ENCODE measurements around the gene HSF2BP. TPM values are rescaled to one million over a fixed set of nuclear protein-coding genes. Genes with fewer than 3 reads are reported as not detected.
"Not testable (repeated sequence)": the region's sequence is repeated elsewhere in the genome, so short reads cannot be mapped to it uniquely, and the experiment has no call there.

The HSF2BP gene
- total RNA-seq, 1 experiment from 2014 or later, result 4.6 TPM

DNA sequence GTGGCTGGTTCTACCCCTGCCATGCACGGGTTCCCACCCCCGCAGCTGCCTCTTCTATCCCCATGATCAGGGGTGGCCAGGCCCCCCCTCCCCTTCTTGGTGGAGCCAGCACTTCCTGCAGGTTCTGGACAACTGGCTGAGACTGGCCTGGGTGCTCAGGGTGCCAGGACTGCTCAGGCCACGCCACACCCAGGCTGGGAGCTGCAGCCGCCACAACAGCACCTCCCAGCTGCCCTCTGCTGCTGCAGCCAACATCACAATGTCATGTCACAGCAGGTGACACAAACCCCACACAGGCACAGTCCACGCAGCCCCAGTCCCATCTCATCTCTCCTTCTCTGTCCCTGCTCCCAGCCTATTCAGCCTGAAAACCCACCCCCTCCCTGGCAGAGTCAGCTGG, 173.2 kb downstream of the HSF2BP start:
- H4K20me1 ChIP-seq (ENCODE audit: insufficient read depth); H3K36me3 ChIP-seq (ENCODE audit: low read depth); BruUV-seq (replicated peaks); H3K79me2 ChIP-seq (ENCODE audit: low read depth); H3K4me2 ChIP-seq; POLR2A ChIA-PET (ENCODE audit: unreplicated experiment); intact Hi-C loops (cut with micrococcal nuclease; ENCODE audit: unreplicated experiment); H3K9me3 ChIP-seq (ENCODE audit: insufficient read depth, low read depth); H3K9me2 ChIP-seq (ENCODE audit: insufficient read depth); H3F3A ChIP-seq (ENCODE audit: insufficient read depth, low read depth); H3K4me1 ChIP-seq (replicated peaks; ENCODE audit: insufficient read depth); H3K4me3 ChIP-seq; H3K27me3 ChIP-seq (ENCODE audit: insufficient read depth, low read depth); H2AFZ ChIP-seq; CTCF ChIA-PET; H3K27ac ChIP-seq; DNase-seq: not testable (repeated sequence)

DNA sequence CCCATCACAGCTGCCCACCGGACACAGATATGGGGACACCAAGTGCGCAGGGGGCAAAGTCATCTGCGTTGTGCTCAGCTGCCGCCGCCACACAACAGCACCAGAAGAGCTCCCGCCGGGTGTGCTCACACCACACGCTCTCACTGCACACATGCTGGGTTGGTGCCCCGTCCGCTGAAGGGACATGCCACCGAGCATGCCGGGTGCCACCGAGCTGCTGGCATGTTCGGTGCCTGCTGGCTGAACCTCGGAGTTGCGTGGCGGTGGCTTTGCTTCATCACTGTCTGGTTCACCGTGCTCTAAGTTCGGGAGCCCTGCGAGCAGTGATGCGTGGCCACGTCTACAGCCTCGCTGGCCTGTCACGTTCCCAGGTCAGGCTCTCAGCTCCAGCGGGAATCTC, 174.3 kb downstream of the HSF2BP start:
- H3K27me3 ChIP-seq (ENCODE audit: insufficient read depth, low read depth); H3K4me1 ChIP-seq (replicated peaks; ENCODE audit: insufficient read depth); H3K27ac ChIP-seq; BruUV-seq (replicated peaks); H3K79me2 ChIP-seq (ENCODE audit: low read depth); DNase-seq; H3K9me3 ChIP-seq (ENCODE audit: insufficient read depth, low read depth); POLR2A ChIA-PET (ENCODE audit: unreplicated experiment); H3F3A ChIP-seq (ENCODE audit: insufficient read depth, low read depth); H3K9me2 ChIP-seq (ENCODE audit: insufficient read depth); H3K4me3 ChIP-seq; H2AFZ ChIP-seq; H3K4me2 ChIP-seq; H3K36me3 ChIP-seq (ENCODE audit: low read depth); CTCF ChIA-PET; H4K20me1 ChIP-seq (ENCODE audit: insufficient read depth); intact Hi-C loops (cut with micrococcal nuclease; ENCODE audit: unreplicated experiment): not testable (repeated sequence)

DNA sequence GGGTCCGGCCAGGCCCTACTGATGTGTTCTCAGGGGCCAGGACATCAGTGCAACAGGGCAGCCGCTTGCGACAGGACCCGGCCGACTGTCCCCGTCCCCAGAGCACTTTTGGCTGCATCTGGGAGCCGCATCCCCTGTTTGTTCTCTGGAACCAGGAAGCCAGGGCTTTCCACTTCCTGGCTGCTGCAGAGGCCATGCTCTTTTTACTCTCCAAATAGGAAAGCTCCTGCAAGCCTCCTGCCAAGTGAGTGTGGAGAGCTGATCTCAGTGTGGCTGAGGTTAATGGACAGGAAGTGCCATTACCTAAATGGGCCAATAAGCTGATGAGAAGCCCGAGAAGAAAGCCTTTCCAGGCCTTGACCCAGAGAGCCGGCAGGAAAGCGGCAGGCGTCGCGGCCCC, 180.1 kb downstream of the HSF2BP start:
- H3K9me2 ChIP-seq (ENCODE audit: insufficient read depth); DNase-seq; H3K79me2 ChIP-seq (ENCODE audit: low read depth); H3K4me2 ChIP-seq; H3K36me3 ChIP-seq (ENCODE audit: low read depth); POLR2A ChIA-PET (ENCODE audit: unreplicated experiment); H3K4me3 ChIP-seq; H3K27ac ChIP-seq; H3K9me3 ChIP-seq (ENCODE audit: insufficient read depth, low read depth); H3K4me1 ChIP-seq (replicated peaks; ENCODE audit: insufficient read depth); BruUV-seq (replicated peaks); H2AFZ ChIP-seq; intact Hi-C loops (cut with micrococcal nuclease; ENCODE audit: unreplicated experiment); H3K27me3 ChIP-seq (ENCODE audit: insufficient read depth, low read depth); H3F3A ChIP-seq (ENCODE audit: insufficient read depth, low read depth); CTCF ChIA-PET; H4K20me1 ChIP-seq (ENCODE audit: insufficient read depth): not testable (repeated sequence)

Small RNA genes lying within 50 kb of the gene (microRNA-seq; reads per million reads assigned to microRNA genes)
- gene MIR6070 (ENCODE audit: borderline number of aligned reads, borderline replicate concordance), result not detected

Other genes with a start within 250 kb of the HSF2BP start
- gene SIK1, start 232.4 kb downstream of the HSF2BP start, total RNA-seq (2021), result 28.5 and 37.7 TPM in 2 replicates
- gene RRP1B, start 72 bp upstream of the HSF2BP start, total RNA-seq (2021), result 26.1 and 26.3 TPM in 2 replicates
- 175 and 189 TPM in 2 replicates for gene PDXK, start 59.6 kb upstream of the HSF2BP start, total RNA-seq (2021)
- gene CSTB, start 116.8 kb upstream of the HSF2BP start, total RNA-seq (2021), result 88.5 and 136 TPM in 2 replicates
- 24.9 and 28.0 TPM in 2 replicates for gene RRP1, start 130.1 kb upstream of the HSF2BP start, total RNA-seq (2021)
- gene AGPAT3, start 205.7 kb upstream of the HSF2BP start, total RNA-seq (2021), result 39.0 and 41.2 TPM in 2 replicates

All from PC-9 (cell line).